Activated CD4-positive, alpha-beta T cell treated with anti-CD3 and anti-CD28 coated beads, Interleukin-2, amount 50 U/mL, for 48 hours (primary cell): ENCODE measurements around the gene CYP2J2.
"Not testable (repeated sequence)": the region's sequence is repeated elsewhere in the genome, so short reads cannot be mapped to it uniquely, and the experiment has no call there.

Experiments
- DNase-seq, 2 experiments: peaks; one replicate each; pipeline ENCODE4 v3.0.0-alpha.2; 2020

Gene CYP2J2

GRCh38 chr1:59926381-59927123, at the start of gene CYP2J2:
TSS of gene CYP2J2 (minus strand) at chr1:59926773. CDS start at chr1:59926746, 27 bp downstream.
- DNase-seq: peak; percentile 56 to 64

- no peak for DNase-seq
Measured at GRCh38 chr1:59973719-59974118, 47.1 kb upstream of the CYP2J2 start.

GRCh38 chr1:59972216-59972927, 45.8 kb upstream of the CYP2J2 start:
- DNase-seq: no peak

- DNase-seq: peak; percentile 57 to 68
Measured at GRCh38 chr1:59971464-59971911, 44.9 kb upstream of the CYP2J2 start.

- not testable (repeated sequence) for DNase-seq
Measured at GRCh38 chr1:59969542-59970175, 43.1 kb upstream of the CYP2J2 start.

GRCh38 chr1:59968746-59969145, 42.2 kb upstream of the CYP2J2 start:
- DNase-seq: not testable (repeated sequence)

- DNase-seq: no peak
Measured at GRCh38 chr1:59967780-59968179, 41.2 kb upstream of the CYP2J2 start.

GRCh38 chr1:59967141-59967697, 40.6 kb upstream of the CYP2J2 start:
- DNase-seq: no peak

GRCh38 chr1:59952065-59952464, 25.5 kb upstream of the CYP2J2 start:
- no peak for DNase-seq

GRCh38 chr1:59949648-59950047, 23.1 kb upstream of the CYP2J2 start:
- DNase-seq: no peak

- no peak for DNase-seq
Measured at GRCh38 chr1:59948990-59949389, 22.4 kb upstream of the CYP2J2 start.

- peak; percentile 35 to 49 for DNase-seq
Measured at GRCh38 chr1:59947047-59947938, 20.7 kb upstream of the CYP2J2 start.

- no peak for DNase-seq
Measured at GRCh38 chr1:59945790-59946189, 19.2 kb upstream of the CYP2J2 start.

- DNase-seq: no peak
Measured at GRCh38 chr1:59939393-59939792, 12.8 kb upstream of the CYP2J2 start.

- DNase-seq: no peak
Measured at GRCh38 chr1:59937636-59938210, 11.2 kb upstream of the CYP2J2 start.

GRCh38 chr1:59936358-59936821, 9.8 kb upstream of the CYP2J2 start:
- no peak for DNase-seq

- DNase-seq: no peak
Measured at GRCh38 chr1:59928996-59929395, 2.4 kb upstream of the CYP2J2 start.

GRCh38 chr1:59927213-59927612, 640 bp upstream of the CYP2J2 start:
- no peak for DNase-seq

GRCh38 chr1:59924653-59925052, 1.9 kb downstream of the CYP2J2 start:
- no peak for DNase-seq

GRCh38 chr1:59921258-59921899, 5.2 kb downstream of the CYP2J2 start:
- DNase-seq: not testable (repeated sequence)

GRCh38 chr1:59919746-59920145, 6.8 kb downstream of the CYP2J2 start:
- no peak for DNase-seq
